Measurements from ENCODE around the gene C6orf136. TPM values are rescaled to one million over a fixed set of nuclear protein-coding genes. Genes with fewer than 3 reads are reported as not detected.
"Not testable (repeated sequence)": the region's sequence is repeated elsewhere in the genome, so short reads cannot be mapped to it uniquely, and the experiment has no call there.

C6orf136 gene
- total and polyA plus RNA-seq, 9 donors = 5.8 to 16.5 (median 12.4) TPM

DNA sequence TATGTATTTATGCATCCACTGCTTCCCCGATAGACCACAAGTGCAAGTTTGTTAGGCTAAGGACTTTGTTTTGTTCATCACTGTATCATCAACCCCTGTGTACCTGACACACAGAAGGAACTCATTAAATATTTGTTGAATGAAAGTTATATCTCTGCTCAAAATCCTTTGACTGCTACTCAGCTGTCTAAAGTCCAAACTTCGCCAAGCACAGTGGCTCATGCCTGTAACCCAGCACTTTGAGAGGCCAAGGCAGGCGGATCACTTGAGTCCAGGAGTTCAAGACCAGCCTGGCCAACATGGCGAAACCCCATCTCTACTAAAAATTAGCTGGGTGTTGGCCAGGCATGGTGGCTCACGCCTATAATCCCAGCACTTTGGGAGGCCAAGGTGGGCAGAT lies 11.0 kb downstream of the C6orf136 start:
- H3K4me3 ChIP-seq (ENCODE audit: low read length); H3K9me3 ChIP-seq (replicated peaks; ENCODE audit: control insufficient read depth, low read depth, low read length): not testable (repeated sequence)
- 77% methylated on average over 3 of the region's 5 CpGs for WGBS (ENCODE audit: insufficient coverage)

DNA sequence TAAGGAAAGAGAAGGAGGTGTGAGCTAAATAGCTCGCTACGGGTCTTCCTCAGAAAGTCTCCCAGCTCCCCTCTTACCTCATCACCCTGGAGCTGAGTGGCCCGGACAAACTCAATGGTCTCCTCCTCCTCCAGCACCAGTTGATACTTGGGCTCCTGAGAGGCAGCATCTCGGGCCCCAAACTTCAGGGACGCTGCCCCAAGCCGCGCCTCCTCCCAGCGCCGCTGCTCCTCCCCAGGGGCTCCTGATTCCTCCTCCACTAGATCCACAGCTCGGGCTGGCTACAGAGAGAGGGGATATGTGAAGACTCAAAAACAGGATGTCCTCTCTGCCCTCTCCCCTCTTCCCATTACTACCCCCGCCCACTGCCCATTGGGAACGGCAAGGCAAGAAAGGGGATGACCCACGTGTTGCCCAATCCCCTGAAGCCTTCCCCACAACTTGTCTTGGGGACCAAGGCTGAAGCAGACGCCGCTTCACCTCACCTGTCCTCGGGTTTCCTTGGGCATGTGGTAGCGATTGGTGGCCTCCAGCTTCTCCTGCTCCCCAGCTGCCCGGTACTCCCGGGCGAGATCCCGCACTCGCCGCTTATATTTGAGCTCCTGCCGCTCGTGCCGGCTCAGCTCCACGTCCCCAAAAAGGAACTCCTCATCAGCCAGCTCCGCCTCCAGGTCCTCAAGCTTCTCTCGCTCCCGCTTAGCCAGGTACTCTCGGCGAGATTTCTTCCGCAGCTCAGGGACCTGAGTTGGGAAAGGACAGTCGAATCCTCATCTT lies 18.2 kb downstream of the C6orf136 start:
- Histone ChIP-seq H3K4me1 (ENCODE audit: control insufficient read depth, insufficient read depth, low read length) (no peaks in the 10 kb centered on the region), H3K9me3 (replicated peaks; ENCODE audit: control insufficient read depth, low read depth, low read length) (no peaks in the 10 kb centered on the region), H3K4me3 (ENCODE audit: low read length) (no peak overlapping the region), H3K36me3 (ENCODE audit: control insufficient read depth, insufficient read depth, low read length) (peaks cover 73% of the 10 kb centered on the region), H3K27me3 (ENCODE audit: control insufficient read depth, insufficient read depth, low read length) (no peaks in the 10 kb centered on the region), H3K27ac (ENCODE audit: low read length) (no peak overlapping the region)
- DNase-seq = no peak
- WGBS (ENCODE audit: insufficient coverage) = 90% methylated on average over 26 of the region's 34 CpGs

More for the DNA sequence above, 11.0 kb downstream of the C6orf136 start:
- H3K27me3 ChIP-seq (ENCODE audit: control insufficient read depth, insufficient read depth, low read length); H3K27ac ChIP-seq (ENCODE audit: low read length); DNase-seq; H3K4me1 ChIP-seq (ENCODE audit: control insufficient read depth, insufficient read depth, low read length): not testable (repeated sequence)
- peaks cover 87% of the 10 kb centered on the region for H3K36me3 ChIP-seq (ENCODE audit: control insufficient read depth, insufficient read depth, low read length)

DNA sequence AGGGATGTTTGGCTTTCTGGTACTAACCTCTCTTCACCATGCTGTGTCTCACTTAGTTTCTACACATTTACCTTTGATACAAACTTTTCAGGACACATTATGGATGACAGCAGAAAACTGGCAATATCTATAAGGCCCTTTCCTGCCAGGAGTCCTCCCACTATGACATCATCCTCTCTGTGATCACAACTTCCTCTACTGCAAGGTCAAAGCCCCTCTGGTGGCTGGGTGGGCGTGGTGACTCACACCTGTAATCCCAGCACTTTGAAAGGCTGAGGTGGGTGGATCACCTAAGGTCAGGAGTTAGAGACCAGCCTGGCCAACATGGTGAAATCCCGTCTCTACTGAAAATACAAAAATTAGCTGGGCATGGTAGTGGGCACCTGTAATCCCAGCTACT lies 19.4 kb downstream of the C6orf136 start:
- peaks cover 79% of the 10 kb centered on the region for H3K36me3 ChIP-seq (ENCODE audit: control insufficient read depth, insufficient read depth, low read length)

DNA sequence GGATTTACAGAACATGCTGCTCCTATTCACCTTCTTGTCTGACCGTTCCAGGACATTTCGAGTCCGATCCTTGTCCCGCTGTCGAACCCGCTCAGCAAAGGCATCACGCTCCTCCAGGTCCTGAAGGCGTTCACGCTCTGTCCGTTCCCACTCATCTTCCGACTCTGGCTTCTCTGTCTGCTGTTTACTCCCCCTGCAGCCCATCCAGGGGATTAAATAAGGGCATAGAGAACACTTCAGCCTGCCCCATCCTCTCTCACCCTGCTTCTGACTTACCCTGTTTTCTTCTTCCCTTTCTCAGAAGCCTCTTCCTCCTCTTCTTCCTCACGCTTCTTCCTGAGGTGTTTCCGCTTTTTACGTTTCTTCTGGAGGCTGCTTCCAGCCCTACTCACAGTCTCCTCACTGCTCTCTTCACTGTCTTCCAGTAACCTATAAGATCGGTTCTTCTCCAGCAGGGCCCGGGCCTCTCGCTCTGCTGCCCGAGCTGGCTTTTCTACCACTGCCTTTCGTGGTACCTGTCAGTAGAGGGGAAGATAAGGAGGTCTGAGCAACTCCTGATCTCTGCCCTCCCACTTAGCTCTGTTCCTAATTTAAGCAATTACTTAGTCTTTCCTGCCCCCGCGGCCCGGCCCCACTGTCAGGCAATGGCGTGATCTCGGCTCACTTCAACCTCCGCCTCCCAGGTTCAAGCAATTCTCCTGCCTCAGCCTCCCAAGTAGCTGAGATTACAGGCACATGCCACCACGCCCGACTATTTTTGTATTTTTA lies 24.0 kb downstream of the C6orf136 start:
- DNase-seq = no peak
- Histone ChIP-seq H3K4me1 (ENCODE audit: control insufficient read depth, insufficient read depth, low read length) (peaks cover 10% of the 10 kb centered on the region), H3K4me3 (ENCODE audit: low read length) (no peak overlapping the region), H3K36me3 (ENCODE audit: control insufficient read depth, insufficient read depth, low read length) (peaks cover 38% of the 10 kb centered on the region), H3K27ac (ENCODE audit: low read length) (no peak overlapping the region), H3K27me3 (ENCODE audit: control insufficient read depth, insufficient read depth, low read length) (no peaks in the 10 kb centered on the region), H3K9me3 (replicated peaks; ENCODE audit: control insufficient read depth, low read depth, low read length) (no peaks in the 10 kb centered on the region)
- 78% methylated on average over 17 of the region's 27 CpGs for WGBS (ENCODE audit: insufficient coverage)

More for the DNA sequence above, 19.4 kb downstream of the C6orf136 start:
- H3K27ac ChIP-seq (ENCODE audit: low read length); H3K4me1 ChIP-seq (ENCODE audit: control insufficient read depth, insufficient read depth, low read length); H3K27me3 ChIP-seq (ENCODE audit: control insufficient read depth, insufficient read depth, low read length); H3K4me3 ChIP-seq (ENCODE audit: low read length); DNase-seq; H3K9me3 ChIP-seq (replicated peaks; ENCODE audit: control insufficient read depth, low read depth, low read length): not testable (repeated sequence)
- 88% methylated on average over 1 of the region's 2 CpGs for WGBS (ENCODE audit: insufficient coverage)

DNA sequence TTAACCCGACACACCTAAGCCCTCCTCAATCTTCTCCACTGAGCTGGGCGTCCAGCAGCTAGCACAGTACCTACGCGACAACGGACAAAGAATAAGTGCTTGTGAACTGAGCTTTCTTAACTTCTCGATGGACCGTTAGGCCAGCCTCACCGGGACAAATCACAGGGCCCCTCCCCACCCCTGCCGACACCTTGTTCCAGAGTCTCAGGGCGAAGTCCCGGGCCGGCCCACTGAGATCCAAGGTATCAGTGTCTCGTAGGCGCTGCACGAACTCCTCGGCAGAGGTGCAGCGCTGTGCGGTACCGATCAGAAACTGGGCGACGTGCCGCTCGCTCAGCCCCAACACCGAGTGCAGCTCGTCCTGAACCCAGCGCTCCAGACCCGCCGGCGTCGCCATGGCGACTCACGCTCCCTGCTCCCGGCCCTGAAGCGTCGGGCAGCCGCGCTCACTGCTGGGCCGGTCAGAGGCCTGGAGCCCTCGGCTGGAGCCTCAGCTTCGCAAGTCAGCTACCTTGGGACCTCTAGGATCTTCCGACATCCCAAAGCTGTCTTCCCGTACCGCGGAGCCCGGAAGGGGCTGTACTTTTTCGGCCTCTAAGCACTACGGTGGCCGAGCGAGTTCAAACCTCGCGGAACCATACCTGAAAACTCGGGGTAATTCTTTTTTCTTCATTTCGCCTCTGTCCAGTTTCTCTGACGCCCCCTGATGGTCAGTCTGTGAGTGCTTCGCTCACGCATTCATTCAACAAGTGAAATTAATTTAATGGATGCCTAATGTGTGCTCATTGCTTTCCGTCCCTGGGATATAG lies 25.7 kb downstream of the C6orf136 start, which contains the start of gene DHX16:
Gene DHX16 (minus strand): TSS at position 562 of the 809 bp plus-strand sequence. CDS start 165 bp downstream, at position 397.
- peaks cover 47% of the 10 kb centered on the region for H3K36me3 ChIP-seq (ENCODE audit: control insufficient read depth, insufficient read depth, low read length)
- under 1% methylated on average over 45 of the region's 57 CpGs for WGBS (ENCODE audit: insufficient coverage)
- H3K4me3 ChIP-seq (ENCODE audit: low read length) = peak within 1 kb of the TSS; percentile 74
- H3K4me1 ChIP-seq (ENCODE audit: control insufficient read depth, insufficient read depth, low read length) = peaks cover 10% of the 10 kb centered on the region
- H3K9me3 ChIP-seq (replicated peaks; ENCODE audit: control insufficient read depth, low read depth, low read length) = no peaks in the 10 kb centered on the region
- no peaks in the 10 kb centered on the region for H3K27me3 ChIP-seq (ENCODE audit: control insufficient read depth, insufficient read depth, low read length)
- peak within 1 kb of the TSS; percentile 48 for H3K27ac ChIP-seq (ENCODE audit: low read length)
- DNase-seq = peak; percentile 99

DNA sequence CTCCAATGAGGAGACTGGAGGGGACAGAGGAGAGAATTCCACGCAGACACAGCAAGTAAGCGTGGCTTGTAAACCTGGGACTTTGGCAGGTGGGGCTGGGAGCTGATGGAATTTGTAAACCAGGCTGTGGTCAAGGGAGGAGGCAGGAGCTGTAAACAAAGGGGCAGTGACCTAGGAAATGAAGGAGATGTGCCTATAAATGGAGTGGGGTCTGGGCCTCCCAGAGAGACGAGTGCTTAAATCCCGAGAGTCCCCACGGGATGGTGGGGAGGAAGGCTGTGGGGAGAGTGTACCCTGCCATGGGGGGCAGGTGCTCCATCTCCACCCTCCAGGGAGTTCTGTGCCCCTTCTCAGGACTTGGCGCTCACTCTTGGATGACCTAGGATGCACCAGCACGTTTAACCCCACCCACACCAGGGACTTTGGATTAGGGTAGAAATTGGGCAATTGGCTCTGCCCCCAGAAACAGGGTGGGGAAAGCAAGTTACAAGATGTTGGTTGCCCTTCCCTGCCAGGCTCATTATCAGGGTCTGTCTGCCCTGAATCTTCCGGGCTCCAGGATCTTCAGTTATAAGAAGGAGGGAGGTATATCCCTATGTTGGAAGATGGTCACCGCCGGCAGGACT lies 29.8 kb downstream of the C6orf136 start:
- no peak overlapping the region for H3K27ac ChIP-seq (ENCODE audit: low read length)
- no peaks in the 10 kb centered on the region for H3K27me3 ChIP-seq (ENCODE audit: control insufficient read depth, insufficient read depth, low read length)
- no peaks in the 10 kb centered on the region for H3K9me3 ChIP-seq (replicated peaks; ENCODE audit: control insufficient read depth, low read depth, low read length)
- DNase-seq = no peak
- peaks cover 28% of the 10 kb centered on the region for H3K4me1 ChIP-seq (ENCODE audit: control insufficient read depth, insufficient read depth, low read length)
- no peak overlapping the region for H3K4me3 ChIP-seq (ENCODE audit: low read length)
- peaks cover 50% of the 10 kb centered on the region for H3K36me3 ChIP-seq (ENCODE audit: control insufficient read depth, insufficient read depth, low read length)
- 74% methylated on average over 4 of the region's 10 CpGs for WGBS (ENCODE audit: insufficient coverage)

DNA sequence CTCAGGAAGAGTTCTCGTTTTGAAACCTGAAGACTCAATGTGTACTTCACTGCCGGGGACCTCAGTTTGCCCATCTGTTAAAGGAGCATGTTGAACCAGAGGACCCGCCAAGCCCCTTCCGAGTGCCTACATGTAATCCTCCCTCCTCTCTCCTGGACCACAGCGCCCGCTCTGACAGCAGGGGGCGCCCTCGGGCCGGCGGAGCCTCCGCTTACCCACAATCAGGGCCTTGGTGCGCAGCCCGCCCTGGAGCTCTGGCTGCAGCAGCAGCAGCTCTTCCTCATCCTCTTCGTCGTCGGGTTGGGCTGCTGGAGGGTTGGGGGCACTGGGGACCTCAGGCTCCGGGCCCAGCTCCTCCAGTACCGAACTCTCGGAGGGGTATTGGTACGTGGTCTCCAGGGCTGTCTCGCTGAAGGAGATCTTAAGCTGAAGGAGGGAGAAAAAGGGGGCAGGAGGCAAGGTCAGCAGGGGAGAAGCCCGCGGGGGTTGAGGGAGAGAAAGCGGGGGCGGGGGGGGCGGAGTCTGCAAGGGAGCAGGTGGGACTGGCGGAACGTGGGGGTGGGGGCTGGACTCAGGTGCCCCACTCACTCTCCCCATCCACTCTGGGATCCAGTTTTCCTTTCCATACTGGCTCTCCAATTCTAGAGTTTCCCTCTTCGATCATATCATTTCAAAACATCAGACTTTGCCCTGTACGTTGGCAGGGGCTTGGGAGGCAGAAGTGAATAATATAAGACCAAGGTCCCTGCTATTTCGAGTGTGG lies 32.2 kb downstream of the C6orf136 start:
- Histone ChIP-seq H3K9me3 (replicated peaks; ENCODE audit: control insufficient read depth, low read depth, low read length) (no peaks in the 10 kb centered on the region), H3K4me1 (ENCODE audit: control insufficient read depth, insufficient read depth, low read length) (peaks cover 45% of the 10 kb centered on the region), H3K27me3 (ENCODE audit: control insufficient read depth, insufficient read depth, low read length) (no peaks in the 10 kb centered on the region), H3K36me3 (ENCODE audit: control insufficient read depth, insufficient read depth, low read length) (peaks cover 64% of the 10 kb centered on the region), H3K4me3 (ENCODE audit: low read length) (no peak overlapping the region), H3K27ac (ENCODE audit: low read length) (peak overlapping the region; percentile 13)
- WGBS (ENCODE audit: insufficient coverage) = 16% methylated on average over 6 of the region's 31 CpGs
- peak; percentile 87 for DNase-seq

DNA sequence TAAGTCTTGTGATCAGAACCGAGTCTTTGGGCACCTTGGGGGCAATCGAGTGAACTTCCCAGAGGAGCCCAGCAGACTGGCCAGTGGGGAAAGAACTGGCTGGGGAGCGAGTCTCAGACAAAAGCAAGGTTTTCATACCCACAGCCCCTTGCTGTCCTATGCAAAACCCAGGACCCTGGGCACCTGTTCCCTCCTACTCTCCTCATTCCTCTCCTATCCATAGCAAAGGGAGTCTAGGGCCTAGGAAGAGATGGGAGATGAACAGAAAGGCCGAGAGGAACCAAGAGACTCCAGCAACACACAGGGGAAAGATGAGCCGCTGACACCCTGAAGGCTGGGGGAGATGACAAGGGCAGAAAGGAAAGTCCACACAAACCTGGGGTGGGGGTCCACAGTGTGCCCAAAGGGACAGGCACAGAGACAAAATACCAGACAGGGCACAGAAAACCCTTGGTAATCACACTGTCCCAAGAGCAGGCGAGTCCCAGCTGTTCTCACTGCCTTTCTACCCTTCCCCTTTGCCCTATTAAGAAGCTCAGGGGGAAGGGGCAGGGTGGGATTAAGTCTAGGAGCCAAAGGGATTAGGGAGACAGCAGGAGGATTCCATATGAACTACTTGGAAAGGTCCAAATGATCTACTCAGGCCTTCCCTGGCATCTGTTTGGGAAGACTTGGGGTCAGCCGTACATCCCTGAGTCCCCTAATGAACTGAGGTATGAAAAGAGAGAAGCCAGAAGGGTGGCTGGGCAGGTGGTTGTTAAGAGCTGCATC lies 33.0 kb downstream of the C6orf136 start:
- H3K4me3 ChIP-seq (ENCODE audit: low read length) = no peak overlapping the region
- peaks cover 52% of the 10 kb centered on the region for H3K4me1 ChIP-seq (ENCODE audit: control insufficient read depth, insufficient read depth, low read length)
- no peaks in the 10 kb centered on the region for H3K27me3 ChIP-seq (ENCODE audit: control insufficient read depth, insufficient read depth, low read length)
- DNase-seq = no peak
- no peaks in the 10 kb centered on the region for H3K9me3 ChIP-seq (replicated peaks; ENCODE audit: control insufficient read depth, low read depth, low read length)
- WGBS (ENCODE audit: insufficient coverage) = 44% methylated on average over 1 of the region's 7 CpGs
- H3K27ac ChIP-seq (ENCODE audit: low read length) = peak overlapping the region; percentile 13
- peaks cover 67% of the 10 kb centered on the region for H3K36me3 ChIP-seq (ENCODE audit: control insufficient read depth, insufficient read depth, low read length)
